GM23248 (cell line): ENCODE data around the gene GGACT. TPM values are rescaled to one million over a fixed set of nuclear protein-coding genes. Genes with fewer than 3 reads are reported as not detected.

Experiments
- DNase-seq: peaks from one replicate; pipeline ENCODE4 v3.0.0-alpha.2; 2015
- H2AFZ ChIP-seq: fragments of 200-600 bp; sonication (generic); 2 replicates; pipeline ENCODE4 v1.6.1; 2016; ENCODE audit warnings: antibody characterized with exemption
- H3F3A ChIP-seq: fragments of 200-600 bp; sonication (generic); 2 replicates; pipeline ENCODE4 v1.6.1; 2016; ENCODE audit warnings: mild to moderate bottlenecking, antibody characterized with exemption, mixed run types; ENCODE audit not compliant: insufficient read depth
- H3K27ac ChIP-seq: fragments of 200-600 bp; sonication (generic); 2 replicates; pipeline ENCODE4 v1.5.1; 2016; ENCODE audit warnings: mild to moderate bottlenecking
- H3K27me3 ChIP-seq: fragments of 200-600 bp; sonication (generic); replicated peaks from 2 replicates; pipeline ENCODE4 v1.6.1; 2016; ENCODE audit warnings: mild to moderate bottlenecking; ENCODE audit not compliant: insufficient read depth
- H3K36me3 ChIP-seq: fragments of 200-600 bp; sonication (generic); 2 replicates; pipeline ENCODE4 v1.6.1; 2016; ENCODE audit warnings: low read depth, mild to moderate bottlenecking
- H3K4me1 ChIP-seq: fragments of 200-600 bp; sonication (generic); 2 replicates; pipeline ENCODE4 v1.6.1; 2016; ENCODE audit warnings: mild to moderate bottlenecking; ENCODE audit not compliant: insufficient read depth
- H3K4me2 ChIP-seq: fragments of 200-600 bp; sonication (generic); one replicate; pipeline ENCODE4 v1.6.1; 2016; ENCODE audit warnings: mild to moderate bottlenecking; ENCODE audit not compliant: unreplicated experiment
- H3K4me3 ChIP-seq: fragments of 200-600 bp; sonication (generic); 2 replicates; pipeline ENCODE4 v1.5.1; 2016; ENCODE audit warnings: mild to moderate bottlenecking
- H3K79me2 ChIP-seq: fragments of 200-600 bp; sonication (generic); 2 replicates; pipeline ENCODE4 v1.6.1; 2016; ENCODE audit warnings: mild to moderate bottlenecking; ENCODE audit not compliant: insufficient read depth
- H3K9ac ChIP-seq: fragments of 200-600 bp; sonication (generic); 2 replicates; pipeline ENCODE4 v1.6.1; 2016; ENCODE audit warnings: mild to moderate bottlenecking
- H3K9me2 ChIP-seq: fragments of 200-600 bp; sonication (generic); 2 replicates; pipeline ENCODE4 v1.6.1; 2016; ENCODE audit warnings: mixed run types, mild to moderate bottlenecking, moderate library complexity; ENCODE audit not compliant: insufficient read depth
- H3K9me3 ChIP-seq: fragments of 200-600 bp; sonication (generic); one replicate; pipeline ENCODE4 v1.6.1; 2017; ENCODE audit warnings: low read depth
- H4K20me1 ChIP-seq: fragments of 200-600 bp; sonication (generic); 2 replicates; pipeline ENCODE4 v1.6.0; 2016; ENCODE audit not compliant: insufficient read depth
- EZH2 ChIP-seq: fragments of 200-600 bp; sonication (generic); IDR thresholded peaks from 2 replicates; pipeline ENCODE4 v1.6.1; 2018; ENCODE audit warnings: antibody characterized with exemption, mild to moderate bottlenecking; ENCODE audit not compliant: insufficient read depth, poor library complexity, severe bottlenecking
- EZH2phosphoT487 ChIP-seq: fragments of 200-600 bp; sonication (generic); IDR thresholded peaks from 2 replicates; pipeline ENCODE4 v1.6.1; 2018; ENCODE audit warnings: antibody characterized with exemption, moderate library complexity, mild to moderate bottlenecking, low read depth; ENCODE audit not compliant: insufficient read depth
- WGBS, 2 experiments: methylation state at CpG; one replicate each; pipeline ENCODE4 v1.1.6; 2015 to 2017; ENCODE audit warnings: low lambda C conversion rate in 2 of 2, low coverage in 1 of 2; ENCODE audit errors: missing lambda C conversion rate in 2 of 2; 5-methylcytosine and 5-hydroxymethylcytosine counted together
- in situ Hi-C: fragments of 300-500 bp; cut with MboI; formaldehyde crosslinking; loops from 2 replicates; pipeline ENCODE4 v1.15.0; 2020
- polyA plus RNA-seq: library from polyadenylated mRNA; unstranded; fragments of >200 nt; fragmentation: Nextera tagmentation; extraction: Ambion mirVana; gene quantifications from 2 replicates; pipeline ENCODE4 v1.2.1, GENCODE V29; 2016
- total RNA-seq: library from RNA; depleted of rRNA; stranded (reverse); fragments of >200 nt; shearing (Covaris generic); gene quantifications from 2 replicates; pipeline ENCODE4 v1.2.3, GENCODE V29; 2014

GGACT gene
- total and polyA plus RNA-seq, 2 experiments from 2014 or later = 1.6 to 5.7 TPM

GRCh38 chr13:100513171-100513570 is 75.4 kb downstream of the GGACT start:
- no peaks in the 10 kb centered on the region for H3K79me2 ChIP-seq
- no peaks in the 10 kb centered on the region for H3F3A ChIP-seq
- H3K4me1 ChIP-seq = no peaks in the 10 kb centered on the region
- H3K9ac ChIP-seq = no peak overlapping the region
- no peak overlapping the region for H2AFZ ChIP-seq
- H3K4me3 ChIP-seq = no peak overlapping the region
- in situ Hi-C loops = loop anchor here (10.0 to 25.0 kb wide), 2 partner anchors 276 to 858 kb away; no protein-coding TSS in a partner anchor
- no peak overlapping the region for H3K27ac ChIP-seq
- H3K27me3 ChIP-seq = no peaks in the 10 kb centered on the region
- H4K20me1 ChIP-seq = no peaks in the 10 kb centered on the region
- H3K4me2 ChIP-seq = no peak overlapping the region
- 87 to 88% methylated on average over 3 of the region's 3 CpGs for WGBS, 2 experiments
- no peaks in the 10 kb centered on the region for H3K9me3 ChIP-seq
- DNase-seq = no peak
- H3K36me3 ChIP-seq = no peaks in the 10 kb centered on the region
- H3K9me2 ChIP-seq = no peaks in the 10 kb centered on the region
- no peak for TF ChIP-seq EZH2phosphoT487
- TF ChIP-seq EZH2 = no peak

- no peaks in the 10 kb centered on the region for H3K9me3 ChIP-seq
- H3K27ac ChIP-seq = no peak overlapping the region
- no peak overlapping the region for H3K4me2 ChIP-seq
- no peaks in the 10 kb centered on the region for H3K27me3 ChIP-seq
- H4K20me1 ChIP-seq = no peaks in the 10 kb centered on the region
- H3F3A ChIP-seq = no peaks in the 10 kb centered on the region
- in situ Hi-C loops = loop anchor here (10.0 to 25.0 kb wide), 2 partner anchors 275 to 858 kb away; no protein-coding TSS in a partner anchor
- no peaks in the 10 kb centered on the region for H3K9me2 ChIP-seq
- TF ChIP-seq EZH2phosphoT487 (no peak), EZH2 (no peak)
- H3K79me2 ChIP-seq = no peaks in the 10 kb centered on the region
- DNase-seq = no peak
- H3K9ac ChIP-seq = no peak overlapping the region
- no peak overlapping the region for H3K4me3 ChIP-seq
- no peak overlapping the region for H2AFZ ChIP-seq
- WGBS, 2 experiments = 94% methylated on average over 9 of the region's 9 CpGs
- no peaks in the 10 kb centered on the region for H3K36me3 ChIP-seq
- H3K4me1 ChIP-seq = no peaks in the 10 kb centered on the region
Measured at GRCh38 chr13:100512422-100512821, 76.2 kb downstream of the GGACT start.

- Histone ChIP-seq H2AFZ (no peak overlapping the region), H3K9ac (no peak overlapping the region), H3K4me2 (no peak overlapping the region), H3K4me1 (no peaks in the 10 kb centered on the region), H3K36me3 (no peaks in the 10 kb centered on the region), H3K4me3 (no peak overlapping the region), H3K9me3 (no peaks in the 10 kb centered on the region), H3K9me2 (no peaks in the 10 kb centered on the region), H3K27ac (no peak overlapping the region), H3K79me2 (no peaks in the 10 kb centered on the region), H4K20me1 (no peaks in the 10 kb centered on the region), H3K27me3 (no peaks in the 10 kb centered on the region), H3F3A (no peaks in the 10 kb centered on the region)
- no peak for DNase-seq
- TF ChIP-seq EZH2phosphoT487 = no peak
- TF ChIP-seq EZH2 = no peak
- in situ Hi-C loops = loop anchor here (10.0 to 25.0 kb wide), 2 partner anchors 274 to 857 kb away; no protein-coding TSS in a partner anchor
- WGBS, 2 experiments = 80 to 81% methylated on average over 7 of the region's 7 CpGs
Measured at GRCh38 chr13:100511466-100511865, 77.1 kb downstream of the GGACT start.

GRCh38 chr13:100510208-100510957 is 78.2 kb downstream of the GGACT start:
- H3K79me2 ChIP-seq = no peaks in the 10 kb centered on the region
- DNase-seq = no peak
- H3K36me3 ChIP-seq = no peaks in the 10 kb centered on the region
- H3K9ac ChIP-seq = no peak overlapping the region
- H4K20me1 ChIP-seq = no peaks in the 10 kb centered on the region
- H3K9me3 ChIP-seq = no peaks in the 10 kb centered on the region
- H3K4me2 ChIP-seq = no peak overlapping the region
- no peaks in the 10 kb centered on the region for H3K27me3 ChIP-seq
- no peak for TF ChIP-seq EZH2phosphoT487
- TF ChIP-seq EZH2 = no peak
- H2AFZ ChIP-seq = no peak overlapping the region
- H3K4me3 ChIP-seq = no peak overlapping the region
- H3K4me1 ChIP-seq = no peaks in the 10 kb centered on the region
- no peak overlapping the region for H3K27ac ChIP-seq
- no peaks in the 10 kb centered on the region for H3F3A ChIP-seq
- WGBS, 2 experiments = 94% methylated on average over 11 of the region's 11 CpGs
- in situ Hi-C loops = loop anchor here (10.0 to 25.0 kb wide), 2 partner anchors 273 to 856 kb away; no protein-coding TSS in a partner anchor
- no peaks in the 10 kb centered on the region for H3K9me2 ChIP-seq
